Measurements from ENCODE around the gene DYRK3. TPM values are rescaled to one million over a fixed set of nuclear protein-coding genes. Genes with fewer than 3 reads are reported as not detected.

Gene DYRK3
- total and polyA plus RNA-seq, 10 of the 15 experiments (the other 5 are each of a cell fraction or from before 2014, with no cell fraction given), result 1.6 to 12.9 (median 10.3) TPM

- no peak for ATAC-seq
- POLR2A ChIA-PET, result interaction anchor here (0.6 to 7.5 kb wide), 4 partner anchors 24 to 46 kb away, joined by 3 to 92 read pairs (median 10); no protein-coding TSS in a partner anchor
These were observed 1.6 kb upstream of the DYRK3 start for GRCh38 chr1:206633708-206634121.

GRCh38 chr1:206634365-206635079 lies 814 bp upstream of the DYRK3 start:
- ATAC-seq, result peak; percentile 37
- 5% methylated on average over 26 of the region's 26 CpGs for WGBS (ENCODE audit: insufficient coverage, insufficient replicate concordance, low lambda C conversion rate, missing lambda C conversion rate)
- SMC1A ChIA-PET (ENCODE audit: uncharacterized antibody, unreplicated experiment), result interaction anchor here (0.7 to 10.6 kb wide), 34 partner anchors 10 to 347 kb away, joined by 3 to 301 read pairs (median 4); partner anchors contain the start of genes EIF2D and FCMR
- Histone ChIP-seq H3K27me3 (replicated peaks in 1 of 2; ENCODE audit: control insufficient read depth in 2 of 2, insufficient read depth in 2 of 2, low read length in 1 of 2) (no peaks in the 10 kb centered on the region), H3K27ac (ENCODE audit: control insufficient read depth, insufficient read depth) (peak overlapping the region; percentile 62), H3K9me3 (replicated peaks; ENCODE audit: control insufficient read depth, insufficient read depth, low read length) (no peaks in the 10 kb centered on the region), H3K4me3 (peak overlapping the region; percentile 94; the same call in 1 of the 2 replicates), H3K4me1 (ENCODE audit: control insufficient read depth, insufficient read depth, low read length) (peaks cover 26% of the 10 kb centered on the region), H3K79me2 (ENCODE audit: control insufficient read depth, insufficient read depth, low read length) (peaks cover 18% of the 10 kb centered on the region), H3K4me2 (ENCODE audit: control insufficient read depth, insufficient read depth) (peak overlapping the region; percentile 99), H3K9ac (ENCODE audit: control insufficient read depth, insufficient read depth, low read length) (peak overlapping the region; percentile 76), H4K20me1 (ENCODE audit: control insufficient read depth, insufficient read depth) (no peaks in the 10 kb centered on the region), H2AFZ (ENCODE audit: control insufficient read depth, low read depth, low read length) (peak overlapping the region; percentile 92), H3K36me3 (ENCODE audit: control insufficient read depth in 2 of 2, insufficient read depth in 2 of 2, low read length in 1 of 2) (no peaks in the 10 kb centered on the region)
- RAD21 ChIA-PET (ENCODE audit: unreplicated experiment), result interaction anchor here (0.8 to 8.7 kb wide), 29 partner anchors 12 to 348 kb away, joined by 3 to 207 read pairs (median 6); partner anchors contain the start of genes EIF2D, FCMR, IKBKE and RASSF5
- in situ Hi-C loops (cut with MboI) (no loop called here), intact Hi-C loops (cut with micrococcal nuclease; ENCODE audit: unreplicated experiment) (loop anchor here (1.0 to 10.0 kb wide), 6 partner anchors 22 to 348 kb away; partner anchors contain the start of gene EIF2D)
- POLR2A ChIA-PET, result interaction anchor here (0.7 to 7.5 kb wide), 17 partner anchors 14 to 285 kb away, joined by 3 to 92 read pairs (median 5); partner anchors contain the start of genes EIF2D, IKBKE and RASSF5
- TSS peak; percentile 92 for BruUV-seq (replicated peaks)
- CTCF ChIA-PET, result interaction anchor here (0.7 to 19.1 kb wide), 32 partner anchors 10 to 347 kb away, joined by 3 to 1150 read pairs (median 5); partner anchors contain the start of genes EIF2D, FCMR and IKBKE
- DNase-seq (ENCODE audit: low read depth, low spot score), result no peak
- peak; percentile 79 for FAIRE-seq
- no peak for TF ChIP-seq E2F8 (IDR thresholded peaks at IDR 0.05; ENCODE audit: low read depth, partially characterized antibody)
- 0 out of 2 replicates have a peak, but pooled peaks have one; percentile 8 for TF ChIP-seq SPI1 (IDR thresholded peaks at IDR 0.05; ENCODE audit: borderline replicate concordance, insufficient read depth, low read depth, low read length)
- TF ChIP-seq SMC3 (IDR thresholded peaks at IDR 0.05; ENCODE audit: borderline replicate concordance, low read length), result peak; percentile 77; the same call in 1 of the 2 replicates
- TF ChIP-seq BHLHE40 (IDR thresholded peaks at IDR 0.05; ENCODE audit: borderline replicate concordance in 1 of 2, low read depth in 2 of 2, low read length in 1 of 2), result no peak
- TF ChIP-seq IRF3 (IDR thresholded peaks at IDR 0.05), result no peak
- no peak for TF ChIP-seq SUZ12 (IDR thresholded peaks at IDR 0.05; ENCODE audit: unreplicated experiment)

More at GRCh38 chr1:206633708-206634121, 1.6 kb upstream of the DYRK3 start:
- no peaks in the 10 kb centered on the region for H3K9me3 ChIP-seq (replicated peaks; ENCODE audit: control insufficient read depth, insufficient read depth, low read length)
- no peak for DNase-seq (ENCODE audit: low read depth, low spot score)
- BruUV-seq (replicated peaks), result no TSS peak
- intact Hi-C loops (cut with micrococcal nuclease; ENCODE audit: unreplicated experiment), result loop anchor here (1.0 to 10.0 kb wide), 6 partner anchors 21 to 349 kb away; partner anchors contain the start of gene EIF2D
- SMC1A ChIA-PET (ENCODE audit: uncharacterized antibody, unreplicated experiment), result interaction anchor here (0.7 to 10.6 kb wide), 11 partner anchors 13 to 278 kb away, joined by 3 to 301 read pairs (median 6); partner anchors contain the start of genes EIF2D and IL19
- no peak overlapping the region for H2AFZ ChIP-seq (ENCODE audit: control insufficient read depth, low read depth, low read length)
- no peaks in the 10 kb centered on the region for H4K20me1 ChIP-seq (ENCODE audit: control insufficient read depth, insufficient read depth)
- RAD21 ChIA-PET (ENCODE audit: unreplicated experiment), result interaction anchor here (1.1 to 8.7 kb wide), 7 partner anchors 11 to 349 kb away, joined by 3 to 207 read pairs (median 6); partner anchors contain the start of genes EIF2D and FCMR
- no peak overlapping the region for H3K4me3 ChIP-seq
- FAIRE-seq, result no peak
- WGBS (ENCODE audit: insufficient coverage, insufficient replicate concordance, low lambda C conversion rate, missing lambda C conversion rate), result 60% methylated on average over 9 of the region's 9 CpGs
- H3K9ac ChIP-seq (ENCODE audit: control insufficient read depth, insufficient read depth, low read length), result no peak overlapping the region
- no peak overlapping the region for H3K4me2 ChIP-seq (ENCODE audit: control insufficient read depth, insufficient read depth)
- no peak overlapping the region for H3K27ac ChIP-seq (ENCODE audit: control insufficient read depth, insufficient read depth)
- in situ Hi-C loops (cut with MboI), result no loop called here
- CTCF ChIA-PET, result interaction anchor here (0.7 to 19.1 kb wide), 20 partner anchors 13 to 376 kb away, joined by 3 to 1150 read pairs (median 6); partner anchors contain the start of genes EIF2D and FCMR
- H3K4me1 ChIP-seq (ENCODE audit: control insufficient read depth, insufficient read depth, low read length), result peaks cover 25% of the 10 kb centered on the region
- H3K27me3 ChIP-seq (replicated peaks in 1 of 2; ENCODE audit: control insufficient read depth in 2 of 2, insufficient read depth in 2 of 2, low read length in 1 of 2), result no peaks in the 10 kb centered on the region
- H3K79me2 ChIP-seq (ENCODE audit: control insufficient read depth, insufficient read depth, low read length), result peaks cover 18% of the 10 kb centered on the region
- H3K36me3 ChIP-seq (ENCODE audit: control insufficient read depth in 2 of 2, insufficient read depth in 2 of 2, low read length in 1 of 2), result no peaks in the 10 kb centered on the region
- TF ChIP-seq POLR2A (IDR thresholded peaks at IDR 0.05; ENCODE audit: low read depth, low read length), result no peak
